Sigmoid colon (tissue), 4 donors: ENCODE measurements around the gene IL2RA.

ENCODE experiments used
- CTCF ChIP-seq, 4 experiments: fragments of 450-650 bp in 3 of 4; fragments of 200-600 bp in 1 of 4; IDR thresholded peaks; one replicate each; pipeline ENCODE4 v1.5.1; 2016 to 2019; ENCODE audit warnings: antibody characterized with exemption in 4 of 4, mild to moderate bottlenecking in 3 of 4, moderate library complexity in 2 of 4
- EP300 ChIP-seq, 4 donors: sonication (generic); formaldehyde crosslinking; IDR thresholded peaks; one replicate each; pipeline ENCODE4 v1.6.1; 2017; ENCODE audit warnings: antibody characterized with exemption in 4 of 4
- POLR2A ChIP-seq, 2 donors: fragments of 450-650 bp; IDR thresholded peaks; one replicate each; pipeline ENCODE4 v1.6.1; 2016; ENCODE audit warnings: antibody characterized with exemption in 2 of 2, mild to moderate bottlenecking in 2 of 2, moderate library complexity in 2 of 2
- POLR2AphosphoS5 ChIP-seq, 4 donors: sonication (generic); formaldehyde crosslinking; IDR thresholded peaks; one replicate each; pipeline ENCODE4 v1.6.1; 2017; ENCODE audit warnings: antibody characterized with exemption in 4 of 4

- TF ChIP-seq CTCF (IDR thresholded peaks at IDR 0.05) (no peak), POLR2A (IDR thresholded peaks at IDR 0.05) (no peak), POLR2AphosphoS5 (IDR thresholded peaks at IDR 0.05) (no peak), EP300 (IDR thresholded peaks at IDR 0.05) (no peak)
These were observed 5.8 kb upstream of the IL2RA start for GRCh38 chr10:6068006-6068405.
